K562 (cell line): ENCODE measurements around the gene CFAP53. TPM values are rescaled to one million over a fixed set of nuclear protein-coding genes. Genes with fewer than 3 reads are reported as not detected.

Experiments used
- ATAC-seq: fragments of 200-7000 bp; cut with Tn5 transposase; 3 replicates; pipeline ENCODE4 v1.9.1; 2020; ENCODE audit warnings: moderate library complexity
- BruUV-seq: library from RNA; stranded (reverse); fragments of 400-500 nt; replicated peaks from 2 replicates; lab custom pipeline; 2021; lab: Mats Ljungman, UMichigan
- CTCF ChIA-PET: fragments of 300-600 bp; formaldehyde crosslinking; extraction: SDS; loops from one replicate; lab custom pipeline; 2021; ENCODE audit warnings: low intra/inter-chr PET ratio; lab: Yijun Ruan, JAX
- POLR2A ChIA-PET: fragments of 300-600, 350-650 bp; sonication (Branson Sonifier 250); formaldehyde crosslinking; extraction: SDS; loops from one replicate; lab custom pipeline; 2021; ENCODE audit warnings: antibody characterized with exemption, inconsistent platforms; lab: Yijun Ruan, JAX
- DNase-seq, 4 experiments: peaks; one replicate each; pipeline versions ENCODE4 v3.0.0 to v3.0.0-alpha.2; 2011 to 2018; ENCODE audit warnings: low spot score in 3 of 4, mixed read lengths in 3 of 4; ENCODE audit errors: extremely low read depth in 1 of 4
- FAIRE-seq: peaks from 2 replicates; lab custom pipeline; 2011; peaks lifted over from hg19 to GRCh38; lab: Jason Lieb, UNC
- H2AFZ ChIP-seq: 2 replicates; pipeline ENCODE4 v1.6.0; 2011; ENCODE audit warnings: low read depth, low read length, control low read depth, inconsistent platforms
- H3K27ac ChIP-seq: fragments of 200-600 bp; 3 replicates; pipeline ENCODE4 v1.8.0; 2011; ENCODE audit warnings: low read depth, mild to moderate bottlenecking, control low read depth, inconsistent platforms, low read length, moderate library complexity, mixed read lengths; ENCODE audit errors: extremely low read depth
- H3K27me3 ChIP-seq, 2 experiments: fragments of 300-600 bp in 1 of 2; 2 replicates in 1 of 2; 3 replicates in 1 of 2; pipeline versions ENCODE4 v1.6.0 to v1.8.0; 2011; ENCODE audit warnings: inconsistent platforms in 2 of 2, low read length in 2 of 2, mild to moderate bottlenecking in 1 of 2, mixed read lengths in 1 of 2, moderate library complexity in 1 of 2; ENCODE audit not compliant: control insufficient read depth in 2 of 2, insufficient read depth in 2 of 2
- H3K36me3 ChIP-seq: fragments of 300-600 bp; 3 replicates; pipeline ENCODE4 v1.8.0; 2011; ENCODE audit warnings: mild to moderate bottlenecking, low read length, inconsistent platforms; ENCODE audit not compliant: control insufficient read depth, insufficient read depth
- H3K4me1 ChIP-seq, 2 experiments: fragments of 200-600 bp in 1 of 2; replicated peaks in 1 of 2; 2 replicates in 1 of 2; 3 replicates in 1 of 2; pipeline versions ENCODE4 v1.5.1 to v1.8.0; 2011; ENCODE audit warnings: inconsistent platforms in 2 of 2, low read length in 2 of 2, mild to moderate bottlenecking in 1 of 2, mixed read lengths in 1 of 2, moderate library complexity in 1 of 2; ENCODE audit not compliant: control insufficient read depth in 2 of 2, insufficient read depth in 2 of 2
- H3K4me2 ChIP-seq: 2 replicates; pipeline ENCODE4 v1.6.1; 2011; ENCODE audit warnings: low read length, control low read depth, inconsistent platforms, mixed read lengths; ENCODE audit not compliant: insufficient read depth
- H3K4me3 ChIP-seq: fragments of 200-600 bp; sonication (generic), shearing (Covaris generic); 2 replicates; pipeline ENCODE4 v1.5.1; 2016; ENCODE audit warnings: control low read depth, inconsistent platforms
- H3K79me2 ChIP-seq: fragments of 200-600 bp; 3 replicates; pipeline ENCODE4 v1.8.0; 2011; ENCODE audit warnings: low read length, inconsistent platforms; ENCODE audit not compliant: control insufficient read depth, insufficient read depth
- H3K9ac ChIP-seq, 2 experiments: 2 replicates each; pipeline versions ENCODE4 v1.6.0 to v1.6.1; 2011; ENCODE audit warnings: low read depth in 2 of 2, low read length in 2 of 2, control low read depth in 1 of 2, inconsistent platforms in 1 of 2, mild to moderate bottlenecking in 1 of 2, mixed read lengths in 1 of 2; ENCODE audit not compliant: insufficient read depth in 1 of 2
- H3K9me1 ChIP-seq: one replicate; pipeline ENCODE4 v1.6.0; 2011; ENCODE audit warnings: inconsistent platforms, mild to moderate bottlenecking, low read length, moderate library complexity; ENCODE audit not compliant: control insufficient read depth, insufficient read depth
- H3K9me3 ChIP-seq: replicated peaks from 2 replicates; pipeline ENCODE4 v1.5.1; 2011; ENCODE audit warnings: low read depth, low read length, inconsistent platforms; ENCODE audit not compliant: control insufficient read depth, insufficient read depth
- H4K20me1 ChIP-seq: replicated peaks from 2 replicates; pipeline ENCODE4 v1.6.1; 2011; ENCODE audit warnings: low read length, inconsistent platforms, mixed read lengths; ENCODE audit not compliant: control insufficient read depth, insufficient read depth
- HDGF ChIP-seq: fragments of 450-650 bp; IDR thresholded peaks from 2 replicates; pipeline ENCODE4 v1.6.1; 2016
- NR3C1 ChIP-seq: sonication (generic); formaldehyde crosslinking; IDR thresholded peaks from 2 replicates; pipeline ENCODE4 v1.8.1; 2022; ENCODE audit warnings: missing genetic modification reagents
- SMAD2 ChIP-seq: fragments of 150-350 bp; IDR thresholded peaks from 2 replicates; pipeline ENCODE4 v1.6.1; 2014; ENCODE audit warnings: low read depth, mild to moderate bottlenecking, low read length
- SMARCE1 ChIP-seq: fragments of 450-650 bp; IDR thresholded peaks from 2 replicates; pipeline ENCODE4 v1.7.1; 2016; ENCODE audit warnings: mild to moderate bottlenecking
- ZNF41 ChIP-seq: fragments of 250-450 bp; sonication (Bioruptor Pico); conservative IDR thresholded peaks from 2 replicates; pipeline ENCODE4 v1.4.0; 2020; ENCODE audit warnings: mild to moderate bottlenecking
- WGBS: fragments of 100-300 bp; shearing (Covaris generic); methylation state at CpG from one replicate; pipeline ENCODE4 v1.1.6; 2016; ENCODE audit warnings: low coverage, mixed read lengths; ENCODE audit not compliant: insufficient coverage; ENCODE audit errors: missing lambda C conversion rate; 5-methylcytosine and 5-hydroxymethylcytosine counted together
- in situ Hi-C: fragments of 300-500 bp; cut with MboI; formaldehyde crosslinking; loops from 4 replicates; pipeline ENCODE4 v1.15.0; 2018; ENCODE audit warnings: inconsistent platforms, mixed read lengths
- intact Hi-C: fragments of 100-400 bp; cut with micrococcal nuclease; formaldehyde crosslinking; loops from 2 replicates; pipeline ENCODE4 v1.14.2; 2022
- polyA plus RNA-seq, 8 experiments: library from polyadenylated mRNA; depleted of rRNA in 4 of 8; stranded (reverse) in 5 of 8; unstranded in 3 of 8; fragments of >200 nt; fragmentation: Nextera tagmentation in 2 of 8; fragmentation: Illumina TruSeq in 1 of 8; extraction: Ambion mirVana in 2 of 8; extraction: Trizol in 1 of 8; gene quantifications; 2 replicates each; pipeline versions ENCODE4 v1.2.1 to v1.2.3, GENCODE V29; 2011 to 2014; ENCODE audit warnings: inconsistent platforms in 1 of 8, missing spikeins in 1 of 8
- total RNA-seq, 7 experiments: library from RNA; depleted of rRNA in 6 of 7; stranded (reverse); fragments of >200 nt in 6 of 7; fragmentation: Illumina TruSeq in 2 of 7; extraction: Trizol in 2 of 7; gene quantifications; 2 replicates each; pipeline versions ENCODE4 v1.2.1 to v1.2.3, GENCODE V29; 2011 to 2021; ENCODE audit warnings: low replicate concordance in 1 of 7
- TF ChIP-seq, protein P1 (sequence below): sonication (generic); formaldehyde crosslinking; IDR thresholded peaks from 2 replicates; pipeline ENCODE4 v1.8.0; 2022; ENCODE audit warnings: missing genetic modification reagents, mild to moderate bottlenecking, borderline replicate concordance
- TF ChIP-seq, protein P2 (sequence below): fragments of 450-650 bp; IDR thresholded peaks from 2 replicates; pipeline ENCODE4 v1.6.1; 2014; ENCODE audit warnings: low read depth, mild to moderate bottlenecking, moderate library complexity, borderline replicate concordance
- TF ChIP-seq, protein P3 (sequence below), 2 experiments: fragments of 450-650 bp in 1 of 2; sonication (generic) in 1 of 2; formaldehyde crosslinking in 1 of 2; IDR thresholded peaks; 2 replicates each; pipeline versions ENCODE4 v1.7.1 to v1.9.0; 2016 to 2022; ENCODE audit warnings: inconsistent platforms in 1 of 2, mild to moderate bottlenecking in 1 of 2, missing genetic modification reagents in 1 of 2

Gene CFAP53
- total and polyA plus RNA-seq, 9 of the 15 experiments (the other 6 are each of a cell fraction or from before 2014, with no cell fraction given), result 0.21 to 1.9 (median 1.2) TPM

DNA sequence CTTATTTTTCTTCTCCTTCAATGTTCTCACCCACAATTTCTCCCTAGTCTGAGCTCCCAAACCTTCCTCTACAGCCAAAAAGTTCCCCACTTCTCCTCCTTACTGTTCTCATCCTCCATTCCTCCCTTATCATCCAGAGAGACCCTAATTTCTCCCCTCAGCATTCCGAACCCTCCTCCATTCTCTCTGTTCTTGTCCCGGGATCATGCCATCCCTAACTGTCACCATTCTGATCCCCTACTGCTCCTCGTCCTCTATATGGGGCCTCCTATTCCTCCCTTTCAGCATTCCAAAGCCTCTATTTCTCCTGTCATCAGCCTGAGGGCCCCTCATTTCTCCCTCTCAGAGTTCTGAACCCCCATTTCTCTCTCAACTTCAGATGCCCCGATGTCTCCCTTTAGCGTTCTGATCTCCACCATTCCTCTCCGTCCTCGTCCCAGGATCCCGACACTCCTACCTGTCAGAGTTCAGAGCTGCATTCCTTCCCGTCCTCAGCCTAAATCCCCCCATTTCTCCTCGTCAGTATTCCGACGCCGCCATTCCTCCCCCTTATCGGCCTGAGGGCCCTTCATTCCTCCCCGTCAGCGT, 14.5 kb upstream of the CFAP53 start:
- Histone ChIP-seq H3K4me1 (peaks cover 4 to 29% of the 10 kb centered on the region in 2 experiments; a peak in 3 of 5 replicates), H3K9me1 (no peaks in the 10 kb centered on the region), H3K27ac (peak overlapping the region; percentile 86), H3K4me3 (peak overlapping the region; percentile 74), H2AFZ (peak overlapping the region; percentile 97), H3K4me2 (peak overlapping the region; percentile 95), H3K27me3 (no peaks in the 10 kb centered on the region), H3K36me3 (peaks cover 80% of the 10 kb centered on the region; the same call in 2 of the 3 replicates), H3K9me3 (no peaks in the 10 kb centered on the region), H3K9ac (peak overlapping the region; percentile 97 to 99), H4K20me1 (peaks cover 2% of the 10 kb centered on the region; the same call in 1 of the 2 replicates), H3K79me2 (peaks cover 33% of the 10 kb centered on the region)
- ChIA-PET CTCF (no interaction called here), POLR2A (interaction anchor here (0.7 to 2.1 kb wide), 5 partner anchors 10 to 132 kb away, joined by 3 to 7 read pairs (median 3); partner anchors contain the start of gene MYO5B)
- in situ Hi-C loops, result no loop called here
- no peak; the same call in 2 of the 3 replicates for ATAC-seq
- intact Hi-C loops, result no loop called here
- 0% methylated on average over 11 of the region's 16 CpGs for WGBS
- DNase-seq, result no peak
- BruUV-seq, result TSS peak; percentile 30
- no peak for FAIRE-seq
- TF ChIP-seq, protein P1, sequence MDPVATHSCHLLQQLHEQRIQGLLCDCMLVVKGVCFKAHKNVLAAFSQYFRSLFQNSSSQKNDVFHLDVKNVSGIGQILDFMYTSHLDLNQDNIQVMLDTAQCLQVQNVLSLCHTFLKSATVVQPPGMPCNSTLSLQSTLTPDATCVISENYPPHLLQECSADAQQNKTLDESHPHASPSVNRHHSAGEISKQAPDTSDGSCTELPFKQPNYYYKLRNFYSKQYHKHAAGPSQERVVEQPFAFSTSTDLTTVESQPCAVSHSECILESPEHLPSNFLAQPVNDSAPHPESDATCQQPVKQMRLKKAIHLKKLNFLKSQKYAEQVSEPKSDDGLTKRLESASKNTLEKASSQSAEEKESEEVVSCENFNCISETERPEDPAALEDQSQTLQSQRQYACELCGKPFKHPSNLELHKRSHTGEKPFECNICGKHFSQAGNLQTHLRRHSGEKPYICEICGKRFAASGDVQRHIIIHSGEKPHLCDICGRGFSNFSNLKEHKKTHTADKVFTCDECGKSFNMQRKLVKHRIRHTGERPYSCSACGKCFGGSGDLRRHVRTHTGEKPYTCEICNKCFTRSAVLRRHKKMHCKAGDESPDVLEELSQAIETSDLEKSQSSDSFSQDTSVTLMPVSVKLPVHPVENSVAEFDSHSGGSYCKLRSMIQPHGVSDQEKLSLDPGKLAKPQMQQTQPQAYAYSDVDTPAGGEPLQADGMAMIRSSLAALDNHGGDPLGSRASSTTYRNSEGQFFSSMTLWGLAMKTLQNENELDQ (CRISPR knock-in tag), result no peak
- TF ChIP-seq SMAD2, result no peak
- no peak for TF ChIP-seq ZNF41 (CRISPR knock-in tag)
- no peak for TF ChIP-seq HDGF
- TF ChIP-seq, protein P2, sequence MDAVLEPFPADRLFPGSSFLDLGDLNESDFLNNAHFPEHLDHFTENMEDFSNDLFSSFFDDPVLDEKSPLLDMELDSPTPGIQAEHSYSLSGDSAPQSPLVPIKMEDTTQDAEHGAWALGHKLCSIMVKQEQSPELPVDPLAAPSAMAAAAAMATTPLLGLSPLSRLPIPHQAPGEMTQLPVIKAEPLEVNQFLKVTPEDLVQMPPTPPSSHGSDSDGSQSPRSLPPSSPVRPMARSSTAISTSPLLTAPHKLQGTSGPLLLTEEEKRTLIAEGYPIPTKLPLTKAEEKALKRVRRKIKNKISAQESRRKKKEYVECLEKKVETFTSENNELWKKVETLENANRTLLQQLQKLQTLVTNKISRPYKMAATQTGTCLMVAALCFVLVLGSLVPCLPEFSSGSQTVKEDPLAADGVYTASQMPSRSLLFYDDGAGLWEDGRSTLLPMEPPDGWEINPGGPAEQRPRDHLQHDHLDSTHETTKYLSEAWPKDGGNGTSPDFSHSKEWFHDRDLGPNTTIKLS, result no peak
- 0 out of 2 replicates have a peak, but pooled peaks have one; percentile 18 for TF ChIP-seq SMARCE1
- no peak for TF ChIP-seq NR3C1 (CRISPR knock-in tag)
- TF ChIP-seq, protein P3, sequence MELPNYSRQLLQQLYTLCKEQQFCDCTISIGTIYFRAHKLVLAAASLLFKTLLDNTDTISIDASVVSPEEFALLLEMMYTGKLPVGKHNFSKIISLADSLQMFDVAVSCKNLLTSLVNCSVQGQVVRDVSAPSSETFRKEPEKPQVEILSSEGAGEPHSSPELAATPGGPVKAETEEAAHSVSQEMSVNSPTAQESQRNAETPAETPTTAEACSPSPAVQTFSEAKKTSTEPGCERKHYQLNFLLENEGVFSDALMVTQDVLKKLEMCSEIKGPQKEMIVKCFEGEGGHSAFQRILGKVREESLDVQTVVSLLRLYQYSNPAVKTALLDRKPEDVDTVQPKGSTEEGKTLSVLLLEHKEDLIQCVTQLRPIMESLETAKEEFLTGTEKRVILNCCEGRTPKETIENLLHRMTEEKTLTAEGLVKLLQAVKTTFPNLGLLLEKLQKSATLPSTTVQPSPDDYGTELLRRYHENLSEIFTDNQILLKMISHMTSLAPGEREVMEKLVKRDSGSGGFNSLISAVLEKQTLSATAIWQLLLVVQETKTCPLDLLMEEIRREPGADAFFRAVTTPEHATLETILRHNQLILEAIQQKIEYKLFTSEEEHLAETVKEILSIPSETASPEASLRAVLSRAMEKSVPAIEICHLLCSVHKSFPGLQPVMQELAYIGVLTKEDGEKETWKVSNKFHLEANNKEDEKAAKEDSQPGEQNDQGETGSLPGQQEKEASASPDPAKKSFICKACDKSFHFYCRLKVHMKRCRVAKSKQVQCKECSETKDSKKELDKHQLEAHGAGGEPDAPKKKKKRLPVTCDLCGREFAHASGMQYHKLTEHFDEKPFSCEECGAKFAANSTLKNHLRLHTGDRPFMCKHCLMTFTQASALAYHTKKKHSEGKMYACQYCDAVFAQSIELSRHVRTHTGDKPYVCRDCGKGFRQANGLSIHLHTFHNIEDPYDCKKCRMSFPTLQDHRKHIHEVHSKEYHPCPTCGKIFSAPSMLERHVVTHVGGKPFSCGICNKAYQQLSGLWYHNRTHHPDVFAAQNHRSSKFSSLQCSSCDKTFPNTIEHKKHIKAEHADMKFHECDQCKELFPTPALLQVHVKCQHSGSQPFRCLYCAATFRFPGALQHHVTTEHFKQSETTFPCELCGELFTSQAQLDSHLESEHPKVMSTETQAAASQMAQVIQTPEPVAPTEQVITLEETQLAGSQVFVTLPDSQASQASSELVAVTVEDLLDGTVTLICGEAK (IDR thresholded peaks at IDR 0.05), result no peak
- TF ChIP-seq, protein P3 (CRISPR knock-in tag; IDR thresholded peaks at IDR 0.05), result no peak
